Testis (tissue), 2 donors: ENCODE data around the gene VPS37C.
"Not testable (repeated sequence)": the region's sequence is repeated elsewhere in the genome, so short reads cannot be mapped to it uniquely, and the experiment has no call there.

Source experiments
- CTCF ChIP-seq, 3 experiments: fragments of 450-650 bp in 2 of 3; fragments of 200-600 bp in 1 of 3; sonication (generic) in 1 of 3; IDR thresholded peaks; one replicate each; pipeline ENCODE4 v1.5.1; 2016 to 2019; ENCODE audit warnings: antibody characterized with exemption in 3 of 3, mild to moderate bottlenecking in 2 of 3, moderate library complexity in 1 of 3
- POLR2A ChIP-seq: fragments of 450-650 bp; IDR thresholded peaks from one replicate; pipeline ENCODE4 v1.6.1; 2017; ENCODE audit warnings: antibody characterized with exemption, mild to moderate bottlenecking, moderate library complexity

DNA sequence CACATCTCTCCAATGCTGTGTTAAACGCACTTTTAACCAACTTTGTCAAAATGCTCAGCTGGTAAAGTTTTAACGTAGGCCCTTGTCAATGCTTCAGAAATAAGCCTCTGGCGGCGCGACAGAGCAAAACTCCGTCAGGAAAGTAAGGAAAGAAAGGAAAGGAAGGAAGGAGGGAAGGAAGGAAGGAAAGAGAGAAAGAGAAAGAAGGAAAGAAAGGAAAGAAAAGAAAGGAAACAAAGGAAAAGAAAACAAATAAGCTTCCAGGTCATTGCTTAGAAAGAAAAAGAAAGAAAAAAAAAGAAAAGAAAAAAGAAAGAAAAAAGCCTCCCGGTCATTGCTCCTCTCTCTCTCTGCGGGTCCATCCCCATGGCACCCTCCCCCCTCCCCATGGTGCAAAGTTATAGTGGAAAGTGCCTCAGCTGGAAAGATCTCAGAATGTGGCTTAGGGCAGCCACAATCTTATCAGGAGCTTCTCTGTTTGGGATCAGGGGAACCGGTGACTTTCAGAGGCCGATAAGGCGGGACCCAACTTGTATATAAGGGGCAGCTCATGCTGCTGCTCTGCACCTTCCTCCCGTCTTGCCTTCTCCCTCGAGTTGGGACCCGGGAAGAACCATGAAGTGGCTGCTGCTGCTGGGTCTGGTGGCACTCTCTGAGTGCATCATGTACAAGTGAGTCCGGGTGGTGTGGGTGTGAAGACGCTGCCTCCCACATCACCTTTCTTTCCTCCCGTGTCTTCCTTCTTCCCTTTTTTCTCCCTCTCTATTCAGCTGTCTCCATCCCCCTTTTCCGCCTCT, 41.9 kb upstream of the VPS37C start, which contains the start of gene PGA3:
- not testable (repeated sequence) for TF ChIP-seq CTCF (IDR thresholded peaks at IDR 0.05); POLR2A
